ENCODE measurements around the gene TUBB6.

TUBB6 gene

DNA sequence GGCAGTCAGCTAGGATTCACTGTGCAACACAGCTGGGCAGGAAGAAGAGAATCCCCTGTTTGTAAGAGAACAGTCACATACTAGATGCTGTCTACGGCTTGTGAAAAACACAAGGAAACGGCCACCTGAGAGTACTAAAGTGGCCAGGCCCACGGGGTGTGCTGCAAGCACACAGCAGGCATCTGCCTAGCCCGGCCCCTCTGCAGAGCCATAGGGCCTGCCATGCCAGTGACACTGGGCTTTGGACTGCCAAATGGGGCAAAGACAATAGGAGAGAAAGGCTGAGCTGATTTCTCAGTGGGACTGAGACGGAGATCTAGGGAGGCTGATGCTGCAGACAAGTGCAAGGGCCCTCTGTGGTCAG is 10.3 kb downstream of the TUBB6 start:
- H3K9ac ChIP-seq (ENCODE audit: low read length), result peak overlapping the region; percentile 12
- H3K27me3 ChIP-seq (ENCODE audit: control insufficient read depth in 1 of 2, insufficient read depth in 2 of 2, low read length in 2 of 2), result no peaks in the 10 kb centered on the region
- peak overlapping the region; percentile 6 to 17 for H3K4me3 ChIP-seq (ENCODE audit: low read depth in 1 of 2, low read length in 2 of 2)
- H3K4me1 ChIP-seq (ENCODE audit: insufficient read depth, low read length), result peaks cover 68% of the 10 kb centered on the region
- peaks cover 26% of the 10 kb centered on the region for H3K36me3 ChIP-seq (ENCODE audit: insufficient read depth, low read length)
- no peaks in the 10 kb centered on the region for H3K9me3 ChIP-seq (ENCODE audit: low read length)
- H3K27ac ChIP-seq (ENCODE audit: low read depth, low read length), result peak overlapping the region; percentile 93

DNA sequence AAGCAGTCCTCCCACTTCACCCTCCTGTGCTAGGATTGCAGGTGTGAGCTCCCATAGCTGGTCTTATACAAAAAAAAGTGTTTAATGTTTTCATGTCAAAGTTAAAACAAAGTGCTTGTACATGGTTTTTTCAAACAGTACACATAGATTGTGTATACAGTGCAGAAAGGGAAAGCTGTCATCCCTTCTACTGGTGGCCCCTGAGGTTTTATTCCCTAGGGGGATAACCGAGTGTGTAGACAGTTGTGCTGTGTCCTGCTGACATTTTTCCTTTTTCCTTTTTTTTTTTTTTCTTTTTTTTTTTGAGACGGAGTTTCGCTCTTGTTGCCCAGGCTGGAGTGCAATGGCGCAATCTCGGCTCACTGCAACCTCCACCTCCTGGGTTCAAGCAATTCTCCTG is 10.8 kb downstream of the TUBB6 start:
- Histone ChIP-seq H3K9me3 (ENCODE audit: low read length) (no peaks in the 10 kb centered on the region), H3K36me3 (ENCODE audit: insufficient read depth, low read length) (peaks cover 23% of the 10 kb centered on the region)

DNA sequence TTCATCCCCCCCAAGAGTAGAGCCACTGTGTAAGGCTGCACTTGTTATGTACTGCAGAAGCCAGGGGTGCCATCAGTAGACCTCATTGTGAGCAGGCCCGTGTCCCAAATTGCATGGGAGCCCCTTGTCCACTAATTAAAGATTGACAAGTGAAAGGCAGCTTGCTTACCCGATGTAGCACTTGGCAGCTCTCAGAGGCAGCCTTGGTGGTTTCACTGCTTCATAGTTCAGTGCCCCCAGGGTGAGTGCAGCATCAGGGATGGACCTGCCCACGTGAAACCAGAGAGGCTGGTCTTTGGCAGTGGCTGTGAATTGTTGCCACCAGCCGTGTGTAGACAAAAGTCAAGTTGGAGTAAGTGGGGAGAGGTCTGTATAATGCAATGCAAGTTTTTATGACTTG is 13.3 kb downstream of the TUBB6 start:
- Histone ChIP-seq H3K4me3 (ENCODE audit: low read depth in 1 of 2, low read length in 2 of 2) (no peak overlapping the region), H3K27ac (ENCODE audit: low read depth, low read length) (no peak overlapping the region), H3K36me3 (ENCODE audit: insufficient read depth, low read length) (peaks cover 36% of the 10 kb centered on the region)

More for the DNA sequence above, 10.8 kb downstream of the TUBB6 start:
- Histone ChIP-seq H3K9ac (ENCODE audit: low read length) (no peak overlapping the region), H3K27ac (ENCODE audit: low read depth, low read length) (no peak overlapping the region), H3K4me3 (ENCODE audit: low read depth in 1 of 2, low read length in 2 of 2) (no peak overlapping the region), H3K4me1 (ENCODE audit: insufficient read depth, low read length) (peaks cover 62% of the 10 kb centered on the region), H3K27me3 (ENCODE audit: control insufficient read depth in 1 of 2, insufficient read depth in 2 of 2, low read length in 2 of 2) (no peaks in the 10 kb centered on the region)

DNA sequence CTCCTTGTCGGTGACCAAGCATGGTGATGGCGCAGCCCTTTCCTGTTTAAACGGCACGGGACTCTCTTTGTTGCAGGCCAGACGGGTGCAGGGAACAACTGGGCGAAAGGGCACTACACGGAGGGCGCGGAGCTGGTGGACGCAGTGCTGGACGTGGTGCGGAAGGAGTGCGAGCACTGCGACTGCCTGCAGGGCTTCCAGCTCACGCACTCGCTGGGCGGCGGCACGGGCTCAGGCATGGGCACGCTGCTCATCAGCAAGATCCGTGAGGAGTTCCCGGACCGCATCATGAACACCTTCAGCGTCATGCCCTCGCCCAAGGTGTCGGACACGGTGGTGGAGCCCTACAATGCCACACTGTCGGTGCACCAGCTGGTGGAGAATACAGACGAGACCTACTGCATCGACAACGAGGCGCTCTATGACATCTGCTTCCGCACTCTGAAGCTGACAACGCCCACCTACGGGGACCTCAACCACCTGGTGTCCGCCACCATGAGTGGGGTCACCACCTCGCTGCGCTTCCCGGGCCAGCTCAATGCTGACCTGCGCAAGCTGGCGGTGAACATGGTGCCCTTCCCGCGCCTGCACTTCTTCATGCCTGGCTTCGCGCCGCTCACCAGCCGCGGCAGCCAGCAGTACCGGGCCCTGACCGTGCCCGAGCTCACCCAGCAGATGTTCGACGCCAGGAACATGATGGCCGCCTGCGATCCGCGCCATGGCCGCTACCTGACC is 17.1 kb downstream of the TUBB6 start:
- Histone ChIP-seq H3K27ac (ENCODE audit: low read depth, low read length) (no peak overlapping the region), H3K36me3 (ENCODE audit: insufficient read depth, low read length) (peaks cover 68% of the 10 kb centered on the region), H3K9ac (ENCODE audit: low read length) (no peak overlapping the region), H3K9me3 (ENCODE audit: low read length) (no peaks in the 10 kb centered on the region), H3K4me3 (ENCODE audit: low read depth in 1 of 2, low read length in 2 of 2) (no peak overlapping the region), H3K4me1 (ENCODE audit: insufficient read depth, low read length) (peaks cover 22% of the 10 kb centered on the region), H3K27me3 (ENCODE audit: control insufficient read depth in 1 of 2, insufficient read depth in 2 of 2, low read length in 2 of 2) (no peaks in the 10 kb centered on the region)

More for the DNA sequence above, 13.3 kb downstream of the TUBB6 start:
- Histone ChIP-seq H3K9ac (ENCODE audit: low read length) (no peak overlapping the region), H3K9me3 (ENCODE audit: low read length) (no peaks in the 10 kb centered on the region), H3K4me1 (ENCODE audit: insufficient read depth, low read length) (peaks cover 38% of the 10 kb centered on the region), H3K27me3 (ENCODE audit: control insufficient read depth in 1 of 2, insufficient read depth in 2 of 2, low read length in 2 of 2) (no peaks in the 10 kb centered on the region)

DNA sequence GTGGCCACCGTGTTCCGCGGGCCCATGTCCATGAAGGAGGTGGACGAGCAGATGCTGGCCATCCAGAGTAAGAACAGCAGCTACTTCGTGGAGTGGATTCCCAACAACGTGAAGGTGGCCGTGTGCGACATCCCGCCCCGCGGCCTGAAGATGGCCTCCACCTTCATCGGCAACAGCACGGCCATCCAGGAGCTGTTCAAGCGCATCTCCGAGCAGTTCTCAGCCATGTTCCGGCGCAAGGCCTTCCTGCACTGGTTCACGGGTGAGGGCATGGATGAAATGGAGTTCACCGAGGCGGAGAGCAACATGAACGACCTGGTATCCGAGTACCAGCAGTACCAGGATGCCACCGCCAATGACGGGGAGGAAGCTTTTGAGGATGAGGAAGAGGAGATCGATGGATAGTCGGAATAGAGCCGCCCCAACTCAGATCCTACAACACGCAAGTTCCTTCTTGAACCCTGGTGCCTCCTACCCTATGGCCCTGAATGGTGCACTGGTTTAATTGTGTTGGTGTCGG is 17.7 kb downstream of the TUBB6 start:
- Histone ChIP-seq H3K4me1 (ENCODE audit: insufficient read depth, low read length) (peaks cover 17% of the 10 kb centered on the region), H3K27me3 (ENCODE audit: control insufficient read depth in 1 of 2, insufficient read depth in 2 of 2, low read length in 2 of 2) (no peaks in the 10 kb centered on the region), H3K36me3 (ENCODE audit: insufficient read depth, low read length) (peaks cover 63% of the 10 kb centered on the region), H3K9ac (ENCODE audit: low read length) (no peak overlapping the region), H3K27ac (ENCODE audit: low read depth, low read length) (no peak overlapping the region), H3K4me3 (ENCODE audit: low read depth in 1 of 2, low read length in 2 of 2) (no peak overlapping the region), H3K9me3 (ENCODE audit: low read length) (no peaks in the 10 kb centered on the region)

DNA sequence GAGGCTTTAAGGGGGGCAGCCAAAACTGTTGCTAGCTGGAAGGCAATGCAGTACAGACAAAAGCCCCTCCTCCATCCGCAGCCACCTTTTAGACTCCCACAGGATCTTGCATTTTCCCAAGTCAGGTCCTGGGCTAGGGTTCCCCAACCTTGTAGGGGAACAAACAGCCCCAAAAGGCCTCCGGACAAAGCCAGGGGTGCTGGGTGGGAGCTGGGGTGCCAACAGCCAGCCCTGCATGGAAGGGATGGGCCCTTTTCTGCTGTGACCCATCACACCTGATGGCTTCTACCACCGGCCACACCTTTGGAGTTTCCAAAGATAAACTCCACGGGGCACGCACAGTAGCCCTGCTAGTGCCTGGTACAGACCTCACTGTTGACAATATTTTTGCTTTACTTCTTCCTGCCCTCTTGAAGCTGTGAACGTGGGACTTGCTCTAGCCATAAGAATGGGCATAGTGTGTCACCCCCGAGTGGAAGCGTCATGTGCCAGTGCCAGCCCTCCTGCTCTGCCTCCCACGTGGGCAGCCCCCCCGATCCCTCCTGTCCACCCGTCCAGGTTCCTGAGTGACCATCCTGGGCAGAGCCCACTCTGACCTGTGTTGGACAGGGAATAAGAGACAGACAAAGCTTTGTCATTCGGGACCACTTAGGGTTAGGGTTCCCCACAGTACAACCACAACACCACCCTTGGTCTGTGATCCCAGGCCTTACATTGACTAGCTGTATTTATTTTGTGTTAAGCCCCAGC is 18.8 kb downstream of the TUBB6 start:
- Histone ChIP-seq H3K9ac (ENCODE audit: low read length) (no peak overlapping the region), H3K4me1 (ENCODE audit: insufficient read depth, low read length) (peaks cover 11% of the 10 kb centered on the region), H3K36me3 (ENCODE audit: insufficient read depth, low read length) (peaks cover 57% of the 10 kb centered on the region), H3K27me3 (ENCODE audit: control insufficient read depth in 1 of 2, insufficient read depth in 2 of 2, low read length in 2 of 2) (no peaks in the 10 kb centered on the region), H3K27ac (ENCODE audit: low read depth, low read length) (peak overlapping the region; percentile 60), H3K9me3 (ENCODE audit: low read length) (no peaks in the 10 kb centered on the region), H3K4me3 (ENCODE audit: low read depth in 1 of 2, low read length in 2 of 2) (no peak overlapping the region)

DNA sequence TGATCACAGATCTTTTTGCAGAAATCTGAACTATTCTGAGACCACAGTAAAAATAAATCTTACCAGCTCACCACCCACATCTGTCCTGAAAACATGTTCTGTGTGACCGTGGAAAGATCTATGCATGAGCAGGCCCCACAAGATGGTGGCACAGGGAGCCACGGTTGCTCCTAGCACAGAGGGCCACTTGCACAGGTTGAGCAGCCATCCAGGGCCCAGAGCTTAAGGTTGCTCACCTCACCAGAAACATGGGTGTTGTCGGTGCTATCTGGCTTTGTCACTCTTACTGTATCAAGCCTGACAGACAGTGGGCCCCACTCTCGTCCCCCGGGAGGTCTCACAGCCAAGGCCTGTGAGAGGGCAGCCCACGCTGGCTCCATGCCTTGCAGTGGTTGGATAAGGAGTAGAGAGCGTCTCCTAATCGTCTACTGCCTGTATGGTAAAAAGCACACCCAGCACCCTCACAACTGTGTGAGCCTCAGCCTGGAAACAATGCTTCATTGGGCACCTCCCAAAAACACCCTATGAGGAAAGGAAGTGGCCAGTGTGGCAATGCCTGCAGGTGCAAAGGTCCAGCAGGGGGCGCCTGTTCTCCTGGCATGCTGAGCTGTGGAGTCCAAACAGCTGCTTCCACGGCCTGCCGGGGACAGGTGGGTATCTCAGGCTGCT is 19.6 kb downstream of the TUBB6 start:
- no peak overlapping the region for H3K9ac ChIP-seq (ENCODE audit: low read length)
- peak overlapping the region; percentile 60 for H3K27ac ChIP-seq (ENCODE audit: low read depth, low read length)
- H3K4me3 ChIP-seq (ENCODE audit: low read depth in 1 of 2, low read length in 2 of 2), result no peak overlapping the region
- H3K36me3 ChIP-seq (ENCODE audit: insufficient read depth, low read length), result peaks cover 57% of the 10 kb centered on the region
- H3K9me3 ChIP-seq (ENCODE audit: low read length), result no peaks in the 10 kb centered on the region
- H3K4me1 ChIP-seq (ENCODE audit: insufficient read depth, low read length), result peaks cover 11% of the 10 kb centered on the region
- H3K27me3 ChIP-seq (ENCODE audit: control insufficient read depth in 1 of 2, insufficient read depth in 2 of 2, low read length in 2 of 2), result no peaks in the 10 kb centered on the region

DNA sequence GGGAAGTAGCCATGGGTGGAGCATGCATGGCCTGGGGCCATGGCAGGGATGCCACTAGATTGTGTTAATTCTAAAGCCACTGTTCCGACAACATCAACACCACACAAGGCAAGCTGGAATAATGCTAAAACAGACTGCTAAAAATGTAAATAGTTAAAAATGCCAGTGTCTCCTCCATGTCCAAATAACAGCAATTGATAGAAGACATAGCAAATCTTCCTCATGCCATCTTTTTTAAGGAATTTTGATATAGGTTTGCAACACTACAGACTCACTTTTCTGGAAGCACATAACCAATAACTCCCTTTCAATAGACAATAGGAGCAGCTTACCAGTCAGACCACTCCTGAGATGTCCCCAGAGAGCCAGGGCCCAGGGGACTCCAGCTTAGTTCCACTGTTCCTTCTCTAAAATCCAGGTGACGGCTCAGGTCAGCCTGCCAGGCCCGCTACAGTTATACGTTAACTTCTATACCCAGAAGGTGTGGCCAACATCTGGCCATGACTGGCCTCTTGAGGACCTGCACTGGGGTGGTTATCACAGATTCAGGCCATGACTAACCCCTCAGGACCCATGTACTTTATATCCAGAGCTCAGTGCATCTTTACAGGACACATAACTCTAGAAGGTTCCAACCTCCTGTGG is 20.3 kb downstream of the TUBB6 start:
- Histone ChIP-seq H3K36me3 (ENCODE audit: insufficient read depth, low read length) (peaks cover 53% of the 10 kb centered on the region), H3K4me3 (ENCODE audit: low read depth in 1 of 2, low read length in 2 of 2) (no peak overlapping the region), H3K27ac (ENCODE audit: low read depth, low read length) (no peak overlapping the region), H3K9ac (ENCODE audit: low read length) (no peak overlapping the region), H3K27me3 (ENCODE audit: control insufficient read depth in 1 of 2, insufficient read depth in 2 of 2, low read length in 2 of 2) (no peaks in the 10 kb centered on the region), H3K9me3 (ENCODE audit: low read length) (no peaks in the 10 kb centered on the region), H3K4me1 (ENCODE audit: insufficient read depth, low read length) (peaks cover 11% of the 10 kb centered on the region)

DNA sequence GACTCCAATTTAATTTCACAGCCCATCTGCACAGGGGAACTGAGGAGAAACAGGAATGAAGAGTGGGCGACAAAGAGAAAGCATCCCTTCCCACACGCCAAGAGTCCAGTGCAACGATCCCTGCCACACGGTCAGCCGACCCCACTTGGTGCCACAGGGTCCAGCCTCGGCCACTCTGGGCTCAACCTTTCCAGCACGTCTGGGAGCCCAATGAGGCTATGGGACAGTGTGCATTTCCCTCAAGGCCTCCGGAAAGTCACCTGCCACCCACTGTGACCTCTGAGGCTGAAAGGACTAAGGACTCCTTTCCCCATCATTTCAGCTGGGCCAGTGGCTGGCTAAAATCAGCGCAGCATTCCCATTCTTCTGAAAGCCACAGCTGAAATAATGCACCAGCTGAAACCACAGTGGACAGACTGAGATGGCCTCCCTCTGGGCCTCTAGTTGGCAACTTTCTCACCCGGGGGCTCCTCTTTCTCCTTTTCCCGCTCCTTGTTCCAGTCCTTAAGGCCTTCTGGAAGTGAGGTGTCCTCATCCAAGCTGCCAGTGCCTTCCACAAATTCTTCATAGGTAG is 21.2 kb downstream of the TUBB6 start:
- Histone ChIP-seq H3K27me3 (ENCODE audit: control insufficient read depth in 1 of 2, insufficient read depth in 2 of 2, low read length in 2 of 2) (no peaks in the 10 kb centered on the region), H3K4me1 (ENCODE audit: insufficient read depth, low read length) (peaks cover 17% of the 10 kb centered on the region), H3K27ac (ENCODE audit: low read depth, low read length) (peak overlapping the region; percentile 10), H3K9ac (ENCODE audit: low read length) (no peak overlapping the region), H3K36me3 (ENCODE audit: insufficient read depth, low read length) (peaks cover 59% of the 10 kb centered on the region), H3K4me3 (ENCODE audit: low read depth in 1 of 2, low read length in 2 of 2) (no peak overlapping the region), H3K9me3 (ENCODE audit: low read length) (no peaks in the 10 kb centered on the region)

DNA sequence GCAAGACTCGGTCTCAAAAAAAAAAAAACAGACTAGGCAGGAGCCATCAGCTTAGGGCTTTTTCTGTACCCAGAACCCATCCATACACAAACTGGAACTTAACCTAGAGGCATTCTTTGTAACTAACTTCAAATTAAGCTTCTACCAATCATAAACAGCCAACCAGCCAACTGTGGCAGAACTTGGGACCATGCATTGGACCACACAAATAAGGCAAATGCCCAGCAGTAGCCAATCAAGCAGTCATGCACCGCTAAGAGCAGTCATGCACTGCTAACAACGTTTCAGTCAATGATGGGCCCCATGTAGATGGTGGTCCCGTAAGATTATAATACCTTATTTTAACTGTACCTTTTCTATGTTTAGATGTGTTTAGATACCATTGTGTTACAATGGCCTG is 22.7 kb downstream of the TUBB6 start:
- no peak overlapping the region for H3K4me3 ChIP-seq (ENCODE audit: low read depth in 1 of 2, low read length in 2 of 2)
- no peaks in the 10 kb centered on the region for H3K27me3 ChIP-seq (ENCODE audit: control insufficient read depth in 1 of 2, insufficient read depth in 2 of 2, low read length in 2 of 2)
- H3K4me1 ChIP-seq (ENCODE audit: insufficient read depth, low read length), result peaks cover 32% of the 10 kb centered on the region
- no peak overlapping the region for H3K27ac ChIP-seq (ENCODE audit: low read depth, low read length)
- no peak overlapping the region for H3K9ac ChIP-seq (ENCODE audit: low read length)
- no peaks in the 10 kb centered on the region for H3K9me3 ChIP-seq (ENCODE audit: low read length)
- H3K36me3 ChIP-seq (ENCODE audit: insufficient read depth, low read length), result peaks cover 47% of the 10 kb centered on the region

Measured in muscle layer of colon (tissue), 2 donors.